HG03439 (cell line): ENCODE results near the gene KCNJ12.
"Not testable (repeated sequence)": the region's sequence is repeated elsewhere in the genome, so short reads cannot be mapped to it uniquely, and the experiment has no call there.

Source experiments
- ATAC-seq: cut with Tn5 transposase; IDR thresholded peaks from one replicate; pipeline ENCODE4 v1.9.1; 2021; ENCODE audit warnings: mild to moderate bottlenecking, moderate library complexity; ENCODE audit not compliant: unreplicated experiment

KCNJ12 gene

GRCh38 chr17:21404956-21405731, 29.0 kb downstream of the KCNJ12 start:
- not testable (repeated sequence) for ATAC-seq

GRCh38 chr17:21405904-21406400, 29.8 kb downstream of the KCNJ12 start:
- ATAC-seq: not testable (repeated sequence)

GRCh38 chr17:21406616-21407404, 30.7 kb downstream of the KCNJ12 start:
- not testable (repeated sequence) for ATAC-seq

GRCh38 chr17:21407752-21408151, 31.6 kb downstream of the KCNJ12 start:
- ATAC-seq: not testable (repeated sequence)

GRCh38 chr17:21408224-21408623, 32.1 kb downstream of the KCNJ12 start:
- not testable (repeated sequence) for ATAC-seq

- ATAC-seq: not testable (repeated sequence)
These were observed 32.7 kb downstream of the KCNJ12 start for GRCh38 chr17:21408766-21409300.

- not testable (repeated sequence) for ATAC-seq
These were observed 33.2 kb downstream of the KCNJ12 start for GRCh38 chr17:21409388-21409787.

- ATAC-seq: not testable (repeated sequence)
These were observed 33.8 kb downstream of the KCNJ12 start for GRCh38 chr17:21409971-21410370.

GRCh38 chr17:21410371-21410770, 34.2 kb downstream of the KCNJ12 start:
- not testable (repeated sequence) for ATAC-seq

- ATAC-seq: not testable (repeated sequence)
These were observed 34.9 kb downstream of the KCNJ12 start for GRCh38 chr17:21410906-21411678.

- not testable (repeated sequence) for ATAC-seq
These were observed 35.6 kb downstream of the KCNJ12 start for GRCh38 chr17:21411679-21412205.

GRCh38 chr17:21412207-21412681, 36.1 kb downstream of the KCNJ12 start:
- ATAC-seq: not testable (repeated sequence)

GRCh38 chr17:21413570-21414279, 37.6 kb downstream of the KCNJ12 start:
- not testable (repeated sequence) for ATAC-seq

GRCh38 chr17:21414616-21415015, 38.5 kb downstream of the KCNJ12 start:
- ATAC-seq: not testable (repeated sequence)

- not testable (repeated sequence) for ATAC-seq
These were observed 39.2 kb downstream of the KCNJ12 start for GRCh38 chr17:21415166-21415990.

- ATAC-seq: not testable (repeated sequence)
These were observed 40.4 kb downstream of the KCNJ12 start for GRCh38 chr17:21416471-21416981.

GRCh38 chr17:21417349-21417748, 41.2 kb downstream of the KCNJ12 start:
- ATAC-seq: not testable (repeated sequence)

- no peak for ATAC-seq
These were observed 41.8 kb downstream of the KCNJ12 start for GRCh38 chr17:21417921-21418320.
